NCI-H1930 (cell line): ENCODE measurements around the gene CBLN3.
"Not testable (repeated sequence)": the region's sequence is repeated elsewhere in the genome, so short reads cannot be mapped to it uniquely, and the experiment has no call there.

Experiments used
- DNase-seq, 2 experiments: peaks; one replicate each; lab custom pipeline; 2025; lab: John Stamatoyannopoulos, UW

The CBLN3 gene

DNA sequence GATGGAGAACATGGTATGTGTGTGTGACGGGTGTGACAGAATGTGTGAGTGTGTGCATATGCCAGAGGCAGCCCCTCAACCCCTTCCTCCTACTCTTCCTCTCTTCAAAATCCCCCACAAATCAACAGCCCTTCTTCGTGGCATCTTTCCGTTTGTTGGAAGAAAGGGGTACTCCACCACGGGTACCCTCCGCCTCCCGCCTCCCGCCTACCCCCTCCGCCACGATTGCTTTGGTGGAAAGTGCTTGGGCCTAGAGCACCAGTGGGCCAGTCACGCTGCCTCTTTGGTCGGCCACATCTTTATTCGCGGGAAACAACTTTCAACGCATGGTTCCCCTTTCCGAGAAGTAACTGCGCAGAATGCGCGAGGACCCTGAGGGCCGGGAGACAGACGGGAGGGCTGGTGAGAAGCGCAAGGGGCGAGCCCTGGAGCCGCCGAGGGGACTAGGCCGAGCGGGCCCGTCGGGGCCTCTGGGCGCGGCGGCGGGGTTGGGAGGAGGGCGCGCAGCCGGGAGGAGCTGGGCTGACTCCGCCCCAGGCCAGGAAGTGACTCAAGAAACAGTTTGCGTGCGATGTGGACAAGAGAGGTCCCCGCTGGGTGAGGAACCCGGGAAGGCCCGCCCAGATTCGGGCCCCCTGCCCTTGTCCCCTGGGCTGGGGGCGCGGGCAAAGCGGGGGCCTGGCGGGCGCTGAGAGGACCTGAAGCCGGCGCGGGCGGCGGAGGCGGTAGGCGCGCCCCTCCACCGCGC lies at the start of gene CBLN3, which contains the start of gene KHNYN:
Gene CBLN3, minus strand, starts transcription at position 274 of the 748 bp plus-strand sequence. CDS start 614 bp downstream, outside the sequence.
Gene KHNYN, plus strand, starts transcription at position 560 of the 748 bp plus-strand sequence. CDS start 777 bp downstream, outside the sequence.
- peak; percentile 54 to 57 for DNase-seq

- DNase-seq: no peak
Observed at GRCh38 chr14:24475261-24475660, 45.8 kb upstream of the CBLN3 start.

DNA sequence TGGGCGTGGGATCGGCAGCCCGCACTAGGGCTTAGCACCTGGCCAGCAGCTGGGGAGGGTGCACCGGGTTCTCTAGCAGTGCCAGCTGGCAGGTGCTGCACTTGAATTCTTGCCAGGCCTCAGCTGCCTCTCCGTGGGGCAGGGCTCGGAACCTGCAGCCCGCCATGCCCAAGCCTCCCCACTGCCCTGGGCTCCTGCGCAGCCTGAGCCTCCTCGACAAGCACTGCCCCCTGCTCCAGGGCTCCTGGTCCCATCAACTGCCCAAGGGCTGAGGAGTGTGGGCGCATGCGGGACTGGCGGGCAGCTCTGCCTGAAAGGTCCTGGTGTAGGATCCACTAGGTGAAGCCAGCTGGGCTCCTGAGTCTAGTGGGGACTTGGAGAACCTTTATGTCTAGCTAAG lies 43.7 kb upstream of the CBLN3 start:
- DNase-seq: no peak

- not testable (repeated sequence) for DNase-seq
Observed at GRCh38 chr14:24470450-24470849, 41.0 kb upstream of the CBLN3 start.

- no peak for DNase-seq
Observed at GRCh38 chr14:24465805-24466204, 36.3 kb upstream of the CBLN3 start.

- DNase-seq: no peak
Observed at GRCh38 chr14:24465368-24465767, 35.9 kb upstream of the CBLN3 start.

GRCh38 chr14:24463884-24464785 lies 34.7 kb upstream of the CBLN3 start:
- DNase-seq: no peak

DNA sequence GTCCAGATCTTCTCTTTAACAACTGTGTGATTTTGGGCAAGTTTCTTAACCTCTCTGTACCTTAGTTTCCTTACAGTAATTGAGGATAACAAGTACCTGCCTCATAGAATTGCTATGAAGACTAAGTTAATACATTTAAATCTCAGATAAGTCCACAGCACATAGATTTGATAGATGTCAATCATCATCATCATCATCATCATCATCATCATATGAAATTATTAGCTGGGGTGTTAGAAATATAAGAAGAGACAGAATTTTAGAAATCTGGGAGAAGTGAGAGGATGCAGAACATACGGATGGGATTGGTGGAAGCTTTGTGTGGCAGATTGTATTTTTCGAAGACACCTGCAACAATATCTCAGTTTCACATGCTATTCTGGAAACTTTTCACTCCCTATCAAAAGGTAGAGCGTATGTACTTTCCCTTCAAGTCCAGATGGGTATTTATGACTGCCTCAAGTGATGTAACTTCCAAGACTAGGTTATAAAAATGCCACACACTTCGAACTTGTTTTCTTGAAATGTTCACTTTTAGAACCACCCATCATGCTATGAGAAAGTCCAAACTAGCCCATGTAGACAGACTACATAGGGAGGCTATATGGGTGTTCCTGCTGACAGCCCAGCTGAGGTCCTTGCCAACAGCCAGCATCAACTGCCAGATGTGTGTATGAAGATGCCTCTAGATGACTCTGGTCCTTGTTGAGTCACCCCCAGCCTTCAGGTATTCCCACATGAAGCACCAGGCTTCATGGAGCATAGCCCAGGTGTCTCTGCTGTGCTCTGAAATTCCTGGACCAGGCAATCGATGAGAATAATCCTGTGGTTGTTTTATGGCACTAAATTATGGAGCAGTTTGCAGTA lies 33.8 kb upstream of the CBLN3 start:
- DNase-seq: no peak

GRCh38 chr14:24461336-24461735 lies 31.9 kb upstream of the CBLN3 start:
- no peak for DNase-seq

DNA sequence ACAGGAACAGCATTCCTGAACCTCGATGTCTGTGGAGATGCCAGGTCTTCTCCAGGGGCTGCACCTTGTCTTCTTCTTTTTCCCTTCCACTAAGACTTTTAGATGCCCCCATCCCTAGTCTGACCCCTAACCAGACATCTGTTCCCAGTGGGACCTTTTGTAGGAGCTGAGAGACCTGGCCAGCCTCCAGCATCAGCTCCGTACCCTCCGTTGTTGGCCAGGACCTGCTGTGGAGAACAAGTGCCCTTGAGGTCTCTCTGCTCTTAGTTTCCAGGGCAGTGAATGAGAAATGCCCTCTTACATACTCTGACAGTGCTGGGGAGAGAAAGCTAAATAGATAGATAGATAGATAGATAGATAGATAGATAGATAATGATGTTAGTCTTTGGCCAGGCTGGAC lies 29.9 kb upstream of the CBLN3 start:
- no peak for DNase-seq

GRCh38 chr14:24458736-24459135 lies 29.3 kb upstream of the CBLN3 start:
- DNase-seq: no peak

GRCh38 chr14:24456980-24457379 lies 27.5 kb upstream of the CBLN3 start:
- DNase-seq: no peak

DNA sequence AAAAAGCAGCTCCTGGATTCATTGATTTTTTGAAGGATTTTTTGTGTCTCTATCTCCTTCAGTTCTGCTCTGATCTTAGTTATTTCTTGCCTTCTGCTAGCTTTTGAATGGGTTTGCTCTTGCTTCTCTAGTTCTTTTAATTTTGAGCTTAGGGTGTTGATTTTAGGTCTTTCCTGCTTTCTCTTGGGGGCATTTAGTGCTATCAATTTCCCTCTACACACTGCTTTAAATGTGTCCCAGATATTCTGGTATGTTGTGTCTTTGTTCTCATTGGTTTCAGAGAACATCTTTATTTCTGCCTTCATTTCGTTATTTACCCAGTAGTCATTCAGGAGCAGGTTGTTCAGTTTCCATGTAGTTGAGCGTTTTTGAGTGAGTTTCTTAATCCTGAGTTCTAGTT lies 21.4 kb upstream of the CBLN3 start:
- DNase-seq: not testable (repeated sequence)

GRCh38 chr14:24443053-24443665 lies 13.7 kb upstream of the CBLN3 start:
- DNase-seq: no peak

DNA sequence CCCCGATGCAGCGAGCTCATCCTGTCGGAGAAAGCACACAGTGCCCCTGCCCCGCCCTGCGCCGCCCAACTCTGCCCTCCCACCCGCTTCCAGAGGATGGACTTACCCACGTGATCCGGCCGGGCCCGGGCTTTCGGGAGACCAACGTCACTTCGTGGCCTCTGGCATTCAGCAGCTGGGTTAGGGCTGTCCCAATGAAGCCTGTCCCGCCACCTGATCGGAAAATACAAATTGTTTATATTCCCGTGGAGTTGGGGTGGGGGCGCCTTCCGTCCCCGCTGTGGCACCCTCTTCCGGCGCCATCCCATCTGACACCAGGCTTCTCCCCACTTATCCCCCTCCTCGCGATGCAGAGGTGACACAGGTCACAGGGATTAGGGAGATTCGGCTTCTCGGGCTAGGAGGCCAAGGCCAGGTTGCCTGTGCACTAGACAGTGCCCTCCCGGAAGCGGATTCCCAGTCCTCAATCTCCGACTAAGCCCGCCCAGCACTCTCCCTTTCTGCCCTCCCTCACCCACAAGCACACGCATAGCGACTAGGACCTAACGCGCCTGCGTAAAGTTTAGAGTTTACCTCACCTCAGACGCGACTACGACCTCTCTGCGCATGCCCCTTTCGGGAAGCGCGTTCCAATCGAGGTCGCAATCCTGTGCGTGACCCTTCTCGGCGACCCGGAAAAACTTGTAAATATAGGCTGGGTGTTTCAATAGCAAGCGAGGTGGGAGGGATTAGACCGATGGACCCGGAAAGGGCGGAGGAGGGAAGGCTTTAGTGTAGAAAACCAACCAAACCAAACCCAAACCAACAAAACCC lies 13.0 kb upstream of the CBLN3 start, which contains the start of gene SDR39U1:
Gene SDR39U1, minus strand, starts transcription at position 537 of the 813 bp plus-strand sequence. Its CDS starts 7 bp downstream, at position 530.
- peak; percentile 98 for DNase-seq

DNA sequence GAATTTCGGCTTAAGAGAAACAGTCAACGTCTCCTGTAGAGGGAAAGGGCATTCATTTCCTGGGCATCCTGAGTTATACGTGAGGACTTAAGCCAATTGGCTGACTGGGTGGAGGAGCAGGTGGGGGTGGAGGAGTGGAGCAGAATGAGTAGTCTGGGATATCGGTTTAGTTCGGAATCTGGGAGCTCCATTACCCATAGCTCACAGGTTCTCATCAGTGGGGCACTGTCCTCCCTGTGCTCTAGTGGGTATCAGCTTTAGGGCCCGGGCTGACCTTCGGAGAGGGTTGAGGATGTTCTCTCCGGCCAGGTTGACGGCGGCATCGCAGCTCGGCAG lies 12.4 kb upstream of the CBLN3 start:
- no peak for DNase-seq

DNA sequence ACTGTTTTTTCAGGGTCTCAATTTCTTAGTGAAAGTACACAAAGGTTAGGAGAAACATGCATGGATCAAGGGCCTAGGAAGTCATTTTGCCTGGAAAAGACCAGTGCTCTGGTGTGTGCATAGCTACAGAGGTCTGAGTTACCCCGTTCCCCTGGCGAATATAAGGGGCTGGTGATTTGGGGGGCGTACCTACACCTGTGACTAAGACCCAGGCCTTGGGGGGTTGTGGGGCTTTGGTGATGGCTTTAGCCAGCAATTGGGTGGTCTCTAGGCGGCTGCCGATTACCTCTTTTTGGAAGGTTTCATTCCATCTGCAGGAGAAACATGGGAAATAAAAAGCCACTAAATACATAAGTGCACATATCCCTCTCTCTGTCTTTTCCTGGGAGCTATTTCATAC lies 12.0 kb upstream of the CBLN3 start:
- no peak for DNase-seq

GRCh38 chr14:24440606-24441399 lies 11.3 kb upstream of the CBLN3 start:
- no peak for DNase-seq

- DNase-seq: no peak
Observed at GRCh38 chr14:24439830-24440605, 10.6 kb upstream of the CBLN3 start.
